Subcutaneous adipose tissue (tissue), 4 donors: ENCODE data around the gene FGR. TPM values are rescaled to one million over a fixed set of nuclear protein-coding genes. Genes with fewer than 3 reads are reported as not detected.

ENCODE experiments used
- CTCF ChIP-seq: fragments of 450-650 bp; IDR thresholded peaks from one replicate; pipeline ENCODE4 v1.5.1; 2016; ENCODE audit warnings: low read depth, mild to moderate bottlenecking, control low read depth, antibody characterized with exemption, moderate library complexity
- total RNA-seq, 4 donors: library from RNA; depleted of rRNA; stranded (reverse); fragments of >200 nt; gene quantifications; one replicate each; pipeline ENCODE4 v1.1.0, GENCODE V29; 2016

Gene FGR
- total RNA-seq, 4 donors from 2014 or later, result 22.4 to 179 (median 44.6) TPM

- no peak for TF ChIP-seq CTCF
These were observed 20.2 kb downstream of the FGR start for GRCh38 chr1:27614625-27615344.

- no peak for TF ChIP-seq CTCF
These were observed 20.9 kb downstream of the FGR start for GRCh38 chr1:27614043-27614624.

GRCh38 chr1:27612718-27613117 lies 22.3 kb downstream of the FGR start:
- no peak for TF ChIP-seq CTCF

- no peak for TF ChIP-seq CTCF
These were observed 23.5 kb downstream of the FGR start for GRCh38 chr1:27611450-27611849.

- no peak for TF ChIP-seq CTCF
These were observed 25.3 kb downstream of the FGR start for GRCh38 chr1:27609618-27610240.

GRCh38 chr1:27609210-27609555 lies 25.8 kb downstream of the FGR start:
- TF ChIP-seq CTCF, result no peak

- TF ChIP-seq CTCF, result no peak
These were observed 27.7 kb downstream of the FGR start for GRCh38 chr1:27607239-27607804.
